Kidney glomerular epithelial cell (primary cell): ENCODE measurements around the gene DEPDC4.

Experiments
- DNase-seq: peaks from one replicate; lab custom pipeline; 2025; lab: John Stamatoyannopoulos, UW

The DEPDC4 gene

GRCh38 chr12:100213016-100213891 lies 53.6 kb downstream of the DEPDC4 start:
- DNase-seq: no peak

- no peak for DNase-seq
These were observed 55.2 kb downstream of the DEPDC4 start for GRCh38 chr12:100211698-100212097.

GRCh38 chr12:100208834-100209233 lies 58.0 kb downstream of the DEPDC4 start:
- no peak for DNase-seq

- no peak for DNase-seq
These were observed 59.6 kb downstream of the DEPDC4 start for GRCh38 chr12:100207311-100207710.

GRCh38 chr12:100201604-100202423 lies 65.1 kb downstream of the DEPDC4 start:
- no peak for DNase-seq

- DNase-seq: peak; percentile 95
These were observed 66.3 kb downstream of the DEPDC4 start, which contains the start of gene ACTR6 for GRCh38 chr12:100200463-100201181. ACTR6 (plus strand) TSS chr12:100200815; CDS start chr12:100200852, 37 bp downstream.

GRCh38 chr12:100199347-100200149 lies 67.3 kb downstream of the DEPDC4 start:
- DNase-seq: no peak

- DNase-seq: no peak
These were observed 67.9 kb downstream of the DEPDC4 start for GRCh38 chr12:100199023-100199346.

- DNase-seq: no peak
These were observed 69.4 kb downstream of the DEPDC4 start for GRCh38 chr12:100197486-100197885.

- no peak for DNase-seq
These were observed 73.8 kb downstream of the DEPDC4 start for GRCh38 chr12:100193085-100193484.
